Measurements from ENCODE around the gene NUP210L. TPM values are rescaled to one million over a fixed set of nuclear protein-coding genes. Genes with fewer than 3 reads are reported as not detected.
"Not testable (repeated sequence)": the region's sequence is repeated elsewhere in the genome, so short reads cannot be mapped to it uniquely, and the experiment has no call there.

NUP210L gene
- polyA plus RNA-seq, 3 donors, result 0.06 to 0.30 (median 0.16) TPM

DNA sequence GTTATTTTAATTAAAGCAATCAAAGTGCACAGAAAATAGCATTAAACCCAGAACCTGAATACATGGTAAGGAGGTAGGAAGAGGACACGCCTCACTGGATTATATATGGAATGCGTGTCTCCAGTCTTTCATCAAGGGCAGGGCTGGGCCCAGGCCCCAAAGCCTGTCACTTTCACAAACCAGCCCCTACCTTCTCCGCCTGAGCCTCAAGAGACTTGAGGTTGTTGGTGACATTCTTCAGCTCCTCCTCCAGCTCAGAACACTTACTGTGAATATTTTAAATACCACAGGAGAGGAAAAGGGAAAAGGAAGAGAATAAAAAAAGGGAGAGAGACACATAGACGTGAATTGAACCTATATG, 16.3 kb upstream of the NUP210L start:
- no peak for DNase-seq

DNA sequence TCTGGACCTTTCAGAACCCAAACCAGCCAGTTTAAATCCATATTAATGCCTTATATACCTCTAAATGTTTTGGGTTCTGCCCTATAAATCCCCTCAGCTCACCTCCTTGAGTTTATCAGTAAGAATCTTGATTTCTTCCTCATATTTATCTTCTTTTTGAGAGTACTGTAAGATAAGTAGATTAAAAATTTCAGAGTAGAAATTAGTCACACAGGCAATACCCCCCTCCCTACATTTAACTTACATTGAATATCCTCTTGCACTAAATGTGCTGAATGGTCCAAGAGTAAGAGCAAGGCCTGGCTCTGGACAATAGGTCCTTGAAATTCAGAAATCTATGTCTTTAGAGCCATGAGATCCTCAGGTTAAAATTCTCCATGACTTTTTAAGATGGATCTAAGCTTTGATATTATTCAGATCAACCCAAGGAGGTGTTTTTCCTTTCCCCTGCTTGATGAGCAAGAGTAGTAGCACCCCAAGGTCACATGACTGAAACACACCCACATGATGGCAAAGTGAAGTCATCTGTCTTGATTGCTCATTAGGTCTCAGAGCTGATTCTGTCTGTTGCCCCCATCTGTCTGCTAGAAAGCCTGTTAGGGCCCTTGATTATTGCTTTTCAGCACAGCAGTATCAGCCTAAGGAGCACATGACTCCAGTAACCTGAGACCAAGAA, 15.8 kb upstream of the NUP210L start:
- no peak for DNase-seq

DNA sequence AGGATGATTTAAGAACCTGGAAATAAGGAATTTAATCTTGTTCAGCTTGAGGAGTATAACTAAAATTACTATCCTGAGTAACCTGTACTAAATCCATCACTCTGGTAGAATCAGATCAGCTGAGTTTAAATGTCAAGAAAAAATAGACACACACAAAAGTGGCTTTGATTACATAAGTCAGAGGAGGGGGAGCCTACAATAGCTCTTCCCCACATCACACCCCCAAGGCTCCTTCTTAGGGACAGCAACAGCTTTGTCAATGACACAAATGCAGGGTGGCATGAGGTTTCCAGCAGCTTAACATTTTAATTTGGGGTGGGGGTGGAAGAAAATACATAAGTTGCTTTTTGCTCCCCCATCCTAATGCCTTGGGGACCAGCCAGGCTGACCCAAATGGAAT, 12.6 kb upstream of the NUP210L start:
- no peak for DNase-seq

DNA sequence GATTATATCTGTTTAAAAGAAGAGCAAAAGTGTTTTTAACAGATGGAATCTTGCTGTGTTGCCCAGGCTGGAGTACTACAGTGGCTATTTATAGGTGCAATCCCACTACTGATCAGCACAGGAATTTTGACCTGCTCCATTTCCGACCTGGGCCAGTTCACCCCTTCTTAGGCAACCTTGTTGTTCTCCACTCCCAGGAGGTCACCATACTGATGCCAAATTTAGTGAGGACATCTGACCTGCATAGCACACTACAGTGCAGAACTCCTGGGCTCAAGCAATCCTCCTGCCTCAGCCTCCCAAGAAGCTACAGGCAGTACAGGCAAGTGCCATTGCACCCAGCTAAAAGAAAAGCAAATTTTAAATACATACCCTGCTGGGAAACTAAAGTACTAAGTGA, 11.3 kb upstream of the NUP210L start:
- DNase-seq, result no peak

DNA sequence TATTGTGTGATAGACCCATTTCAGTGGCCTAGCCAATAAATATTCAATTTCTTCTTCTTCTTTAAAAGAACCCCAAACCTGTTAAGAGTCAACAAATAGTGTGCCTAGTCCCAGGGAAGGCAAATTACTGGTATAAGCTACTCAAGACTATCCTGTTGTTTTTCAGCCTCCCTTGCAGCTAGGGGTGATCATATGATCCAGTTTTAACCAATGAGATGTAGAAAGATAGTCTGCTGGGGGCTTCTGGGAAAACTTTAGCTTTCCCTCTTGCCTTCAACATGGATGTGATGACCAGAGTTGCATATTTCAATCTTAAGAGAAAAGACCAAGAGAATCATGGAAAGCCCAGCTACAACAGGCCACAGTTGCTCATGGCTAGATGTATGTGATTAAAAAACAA, 4.7 kb upstream of the NUP210L start:
- no peak for DNase-seq

DNA sequence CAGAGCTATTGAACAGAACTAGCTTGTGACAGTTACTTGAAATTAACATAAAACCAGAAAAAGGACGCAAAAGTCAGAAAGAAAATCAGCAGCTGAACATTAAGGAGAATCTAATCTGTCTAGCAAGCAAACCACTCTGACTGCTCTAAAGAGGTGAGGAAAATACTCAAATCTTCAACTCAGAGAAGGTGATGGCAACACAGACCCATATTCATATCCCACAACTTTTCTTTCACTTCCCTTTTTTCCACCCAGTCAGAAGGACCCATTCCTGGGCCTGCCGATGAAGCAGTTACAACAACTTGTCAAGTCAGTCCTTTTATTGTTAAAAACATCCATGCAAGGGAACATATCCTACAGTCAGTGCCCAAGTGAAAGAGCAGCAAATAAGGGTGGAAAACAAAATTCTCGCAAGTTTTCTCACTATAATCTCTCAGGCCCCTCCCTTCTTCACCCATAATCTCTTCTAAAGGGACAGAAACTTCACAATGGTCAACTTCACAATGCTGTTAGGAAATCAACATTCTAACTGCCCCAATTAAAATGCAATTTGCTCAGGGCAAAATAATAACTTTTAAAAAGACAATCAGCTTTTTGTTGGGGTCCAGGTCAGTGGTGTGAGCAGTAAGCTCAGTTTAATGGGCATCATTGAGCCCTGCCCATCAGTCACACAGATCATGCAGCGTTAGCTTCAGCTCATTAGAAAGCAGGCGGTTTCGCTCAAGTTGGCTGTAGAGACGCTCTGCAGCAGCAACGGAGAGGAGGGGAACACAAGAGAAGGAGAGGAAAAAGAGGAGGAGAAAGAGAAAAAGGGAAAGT, 3.6 kb upstream of the NUP210L start:
- DNase-seq, result no peak

DNA sequence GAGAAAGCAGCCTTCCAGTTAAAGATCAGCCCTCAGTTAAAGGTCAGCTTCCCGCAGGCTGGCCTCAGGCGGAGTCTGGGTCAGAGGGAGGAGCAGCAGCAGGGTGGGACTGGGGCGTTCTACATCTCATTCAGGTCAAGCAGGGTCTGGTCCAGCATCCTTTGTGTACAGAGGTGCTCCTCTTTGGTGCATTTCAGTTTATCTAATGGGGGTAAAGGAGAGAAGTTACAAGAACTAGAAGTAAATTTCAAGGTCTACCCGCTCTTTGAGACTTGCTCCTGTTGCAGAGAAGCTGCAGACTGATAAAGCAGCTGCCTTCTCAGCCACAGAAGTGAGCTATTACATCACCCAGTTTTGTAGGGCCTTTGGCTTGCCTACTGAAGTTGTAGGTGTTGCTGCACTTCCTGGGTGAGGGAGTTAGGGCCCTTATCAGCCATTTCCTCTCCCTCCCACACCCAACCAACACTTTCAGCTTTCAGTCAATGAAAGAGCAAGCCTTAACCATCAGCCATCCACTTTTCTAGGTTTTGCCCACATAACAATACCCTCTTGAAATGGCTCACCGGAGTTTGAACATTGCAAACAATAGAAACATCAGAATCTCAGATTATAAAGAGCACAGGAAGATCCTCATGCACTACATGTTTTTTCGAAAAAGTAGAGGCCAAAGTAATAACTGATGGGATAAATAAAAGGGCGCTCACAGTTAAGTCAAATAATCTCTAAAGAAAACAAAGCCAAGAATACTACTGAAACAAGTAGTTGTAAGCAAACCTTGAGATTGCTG, 2.8 kb upstream of the NUP210L start:
- DNase-seq, result no peak

DNA sequence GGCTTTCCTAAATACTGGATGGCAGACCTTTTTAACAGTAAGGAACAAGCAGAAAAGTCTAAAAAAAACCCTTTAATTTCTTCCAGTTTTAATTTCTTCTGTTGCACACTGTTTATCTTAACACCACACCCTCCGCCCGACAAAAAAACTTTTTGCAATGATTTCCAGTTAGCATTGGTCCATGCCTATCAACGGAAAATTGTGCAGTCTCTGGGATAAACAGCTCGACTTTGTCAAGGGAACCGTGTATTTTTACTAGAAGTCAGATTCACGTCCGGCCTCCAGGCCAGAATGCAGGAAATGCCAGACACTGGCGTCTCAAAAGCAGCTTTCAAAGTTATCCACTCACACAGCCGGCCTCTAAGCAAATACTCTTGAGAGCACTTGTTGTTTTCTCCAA, 378 bp upstream of the NUP210L start:
- peak; percentile 46 for DNase-seq

DNA sequence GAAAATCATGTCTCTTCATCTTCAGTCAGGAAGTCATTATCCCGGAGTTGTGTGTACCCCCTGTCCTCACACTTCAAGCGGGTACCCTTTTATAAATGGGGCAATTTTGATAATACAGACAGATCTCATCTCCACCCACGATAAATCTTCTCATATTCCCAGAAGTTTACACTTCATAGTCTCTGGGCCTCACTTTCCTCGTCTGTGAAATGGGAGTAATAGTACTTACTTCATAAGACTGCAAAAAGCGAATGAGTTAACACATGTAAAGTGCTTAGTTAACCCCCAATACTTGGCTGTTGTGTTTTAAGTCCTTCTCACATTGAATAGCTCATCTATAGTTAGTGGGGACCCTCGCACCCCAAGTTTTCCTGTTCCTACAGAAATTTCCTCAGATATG, 820 bp downstream of the NUP210L start:
- no peak for DNase-seq

DNA sequence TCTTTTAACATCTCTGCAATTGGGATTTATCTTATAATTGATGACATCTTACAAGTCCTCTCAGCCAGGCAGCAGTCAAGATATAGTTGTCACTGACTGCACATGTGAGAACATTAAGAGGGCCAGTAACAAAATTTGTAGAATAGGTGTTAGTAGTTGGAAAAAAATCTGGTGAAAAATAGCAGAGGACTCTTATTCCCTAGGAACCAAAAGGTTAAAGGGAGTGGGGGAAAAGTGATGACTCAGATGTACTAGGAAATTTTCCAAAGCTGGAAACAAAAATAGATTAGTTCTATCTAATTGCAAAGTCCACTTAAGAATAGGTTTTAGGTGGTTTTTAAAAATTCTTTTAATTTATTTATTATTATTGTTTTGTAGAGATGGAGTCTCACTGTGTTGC, 3.6 kb downstream of the NUP210L start:
- DNase-seq, result no peak

DNA sequence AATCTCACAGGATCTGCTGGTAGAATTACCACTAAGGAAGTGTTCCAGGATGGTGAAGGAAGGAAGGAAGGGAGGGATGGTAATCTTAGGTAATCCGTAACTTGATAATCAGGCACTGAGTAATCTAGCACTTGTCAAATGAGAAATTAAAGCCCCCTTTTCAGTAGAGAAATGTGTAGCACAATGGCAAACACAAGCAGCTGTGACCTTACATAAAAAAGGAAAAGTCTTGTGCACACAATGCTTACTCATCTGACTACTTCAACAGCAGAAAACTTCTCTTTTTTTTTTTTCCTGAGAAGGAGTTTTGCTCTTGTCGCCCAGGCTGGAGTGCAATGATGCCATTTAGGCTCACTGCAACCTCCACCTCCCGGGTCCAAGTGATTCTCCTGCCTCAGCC, 6.1 kb downstream of the NUP210L start:
- DNase-seq, result no peak

DNA sequence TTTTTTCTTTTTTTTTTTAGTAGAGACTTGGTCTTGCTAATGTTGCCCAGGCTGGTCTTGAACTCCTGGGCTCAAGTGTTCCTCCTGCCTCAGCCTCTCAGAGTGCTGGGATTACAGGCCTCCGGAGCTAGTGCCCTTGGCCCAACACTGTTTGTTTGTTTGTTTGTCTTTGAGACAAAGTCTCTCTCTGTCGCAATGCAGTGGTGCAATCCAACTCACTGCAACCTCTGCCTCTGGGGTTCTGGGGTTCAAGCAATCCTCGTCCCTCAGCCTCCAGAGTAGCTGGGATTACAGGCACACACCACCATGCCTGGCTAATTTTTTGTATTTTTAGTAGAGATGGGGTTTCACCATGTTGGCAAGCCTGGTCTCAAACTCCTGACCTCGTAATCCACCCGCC, 7.4 kb downstream of the NUP210L start:
- not testable (repeated sequence) for DNase-seq

DNA sequence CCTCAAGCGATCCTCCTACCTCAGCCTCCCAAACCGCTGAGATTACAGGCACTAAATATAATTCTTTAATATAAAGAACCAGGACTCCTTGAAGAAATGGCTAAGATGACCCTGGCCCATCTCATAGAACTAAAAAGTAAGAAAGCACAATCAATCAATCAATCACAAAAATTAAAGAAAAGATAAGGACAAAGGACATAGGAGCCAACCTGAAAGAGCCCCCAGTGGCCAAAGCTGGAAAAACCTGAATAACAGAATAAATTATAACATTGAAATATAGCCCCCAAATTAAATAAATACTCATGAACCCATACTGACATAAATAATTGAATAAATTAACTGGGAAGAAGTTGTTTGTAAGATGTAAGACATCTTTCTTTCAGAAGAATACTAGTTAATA, 8.9 kb downstream of the NUP210L start:
- no peak for DNase-seq

DNA sequence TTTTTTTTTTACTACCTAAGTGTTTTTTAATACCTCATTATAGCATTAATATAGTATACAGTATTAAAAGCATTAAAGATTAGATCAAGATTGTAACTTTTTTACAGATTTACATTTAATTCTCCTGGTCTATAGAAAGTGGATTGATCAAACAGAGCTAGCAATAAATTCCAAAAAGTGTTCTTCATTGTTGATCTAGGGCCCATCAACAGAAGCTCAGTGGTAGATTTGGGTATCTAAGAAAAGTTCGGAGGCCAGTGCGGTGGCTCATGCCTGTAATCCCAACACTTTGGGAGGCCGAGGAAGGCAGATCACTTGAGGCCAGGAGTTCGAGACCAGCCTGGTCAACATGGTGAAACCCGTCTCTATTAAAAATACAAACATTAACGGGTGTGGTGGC, 12.5 kb downstream of the NUP210L start:
- no peak for DNase-seq

DNA sequence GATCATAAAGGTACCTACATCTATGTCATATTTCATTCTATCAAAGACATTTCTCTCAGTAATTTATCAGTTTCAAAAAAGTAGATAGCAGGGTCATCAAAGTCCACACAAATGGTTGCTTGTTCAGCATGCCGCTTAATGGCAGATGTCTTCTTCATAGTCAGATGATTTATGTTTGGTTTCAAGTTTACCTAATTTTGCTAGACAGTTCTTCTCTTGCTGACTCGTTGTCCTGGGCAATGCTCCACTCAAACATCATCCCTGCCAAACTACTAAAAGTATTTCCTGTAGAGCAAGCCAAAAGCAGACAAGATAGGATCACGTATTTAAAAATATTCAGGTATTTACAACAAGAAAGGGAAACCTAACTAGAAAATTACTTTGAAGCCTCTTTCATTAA, 13.6 kb downstream of the NUP210L start:
- no peak for DNase-seq

DNA sequence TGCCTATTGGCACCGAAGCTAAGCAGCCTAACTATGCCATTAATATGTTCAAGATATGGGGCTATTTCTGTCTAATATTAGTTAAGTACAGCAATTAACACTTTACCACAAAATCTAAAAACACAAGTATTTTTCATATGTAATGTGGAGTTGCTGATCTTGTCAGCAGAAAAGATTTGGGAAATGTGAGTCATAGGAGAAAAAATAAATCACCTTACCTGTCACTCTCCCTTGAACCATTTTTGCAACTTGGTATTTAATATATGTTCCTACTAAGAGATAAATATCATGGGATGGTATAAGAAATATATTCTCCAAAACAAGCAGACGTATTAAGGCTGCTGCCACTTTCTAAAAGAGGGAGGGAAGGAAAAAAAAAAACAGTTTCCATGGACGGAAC, 17.0 kb downstream of the NUP210L start:
- no peak for DNase-seq

DNA sequence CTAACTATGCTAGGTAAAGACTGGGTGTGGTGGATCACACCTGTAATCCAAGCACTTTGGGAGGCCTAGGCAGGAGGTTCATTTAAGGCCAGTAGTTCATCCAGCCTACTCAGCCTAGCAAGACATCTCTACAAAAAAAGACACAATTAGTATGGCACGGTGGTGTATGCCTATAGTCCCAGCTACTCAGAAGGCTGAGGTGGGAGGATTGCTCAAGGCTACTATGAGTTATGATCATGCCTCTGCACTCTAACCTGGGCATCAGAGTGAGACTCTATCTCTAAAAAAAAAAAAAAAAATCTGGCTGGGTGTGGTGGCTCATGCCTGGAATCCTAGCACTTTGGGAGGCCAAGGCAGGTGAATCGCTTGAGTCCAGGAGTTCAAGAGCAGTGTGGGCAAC, 21.6 kb downstream of the NUP210L start:
- DNase-seq, result no peak

DNA sequence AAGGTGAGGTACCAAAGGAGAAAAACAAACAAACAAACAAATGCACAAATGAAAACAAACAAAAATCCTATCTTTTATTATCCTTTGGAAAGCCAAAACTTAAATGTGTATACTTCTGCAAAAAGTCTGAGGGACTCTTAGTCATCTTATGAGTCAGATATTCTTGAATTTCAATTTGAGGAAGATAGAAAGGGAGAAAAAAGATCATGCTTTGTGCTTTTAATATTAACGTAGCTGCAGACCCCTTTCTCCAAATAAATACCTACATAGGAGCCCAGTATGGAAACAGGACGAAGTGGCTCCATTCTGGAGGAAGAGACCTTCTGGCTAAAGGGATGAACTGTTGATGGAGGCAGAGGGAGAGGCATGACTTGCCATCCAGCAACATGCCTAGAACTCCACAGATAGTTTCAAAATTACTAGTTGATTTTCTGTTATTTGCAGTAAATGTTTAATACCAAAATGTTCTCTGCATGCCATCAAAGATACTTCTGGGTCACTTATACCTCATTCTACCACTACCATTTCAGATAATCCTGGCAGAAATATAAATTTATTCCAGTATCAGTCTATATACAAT, 25.4 kb downstream of the NUP210L start:
- no peak for DNase-seq

DNA sequence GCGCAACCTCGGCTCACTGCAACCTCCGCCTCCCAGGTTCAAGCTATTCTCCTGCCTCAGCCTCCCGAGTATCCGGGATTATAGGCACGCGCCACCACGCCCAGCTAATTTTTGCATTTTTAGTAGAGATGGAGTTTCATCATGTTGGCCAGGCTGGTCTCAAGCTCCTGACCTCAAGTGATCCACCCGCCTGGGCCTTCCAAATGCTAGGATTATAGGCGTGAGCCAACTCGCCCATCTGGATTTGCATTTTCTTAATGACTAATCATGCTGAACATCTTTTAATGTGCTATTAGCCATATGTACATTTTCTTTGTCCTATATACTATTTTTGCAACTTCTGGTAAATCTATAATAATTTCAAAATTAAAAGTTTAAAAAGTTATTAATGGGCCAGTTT, 31.7 kb downstream of the NUP210L start:
- not testable (repeated sequence) for DNase-seq

DNA sequence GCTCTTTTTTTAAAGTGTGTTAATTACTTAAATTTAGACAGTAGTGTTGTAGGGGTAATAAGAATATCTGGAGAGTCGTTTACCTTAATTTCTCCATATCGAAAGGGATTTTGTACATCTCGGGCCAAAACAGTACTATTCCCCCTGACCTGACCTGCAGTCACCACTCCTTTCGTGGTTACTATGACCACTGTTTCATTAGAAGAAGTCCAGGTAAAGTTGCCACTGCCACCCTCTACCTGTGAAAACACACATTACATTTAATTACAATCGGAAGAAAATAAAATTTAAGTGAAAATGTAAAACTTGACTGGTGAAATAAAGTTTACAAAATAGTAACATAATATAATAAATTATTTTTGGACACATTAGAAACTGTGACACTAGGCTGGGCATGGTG, 37.2 kb downstream of the NUP210L start:
- no peak for DNase-seq

DNA sequence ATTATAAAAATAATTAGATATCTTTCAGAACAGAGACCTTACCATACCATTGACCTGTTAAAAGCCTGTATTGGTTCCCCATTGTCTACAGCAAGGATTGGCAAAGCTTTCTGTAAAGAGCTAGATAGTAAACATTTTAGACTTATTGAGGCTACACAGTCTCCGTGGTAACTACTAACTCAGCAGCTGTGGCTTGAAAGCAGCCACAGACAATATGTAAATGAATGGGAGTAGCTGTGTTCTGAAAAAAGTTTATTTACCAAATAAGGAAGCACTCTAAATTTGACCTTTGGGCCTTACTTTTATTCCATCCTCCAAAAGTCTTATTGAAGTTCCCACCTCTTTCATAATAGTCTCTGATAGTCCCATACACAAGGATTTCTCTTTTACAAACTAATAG, 39.7 kb downstream of the NUP210L start:
- no peak for DNase-seq

DNA sequence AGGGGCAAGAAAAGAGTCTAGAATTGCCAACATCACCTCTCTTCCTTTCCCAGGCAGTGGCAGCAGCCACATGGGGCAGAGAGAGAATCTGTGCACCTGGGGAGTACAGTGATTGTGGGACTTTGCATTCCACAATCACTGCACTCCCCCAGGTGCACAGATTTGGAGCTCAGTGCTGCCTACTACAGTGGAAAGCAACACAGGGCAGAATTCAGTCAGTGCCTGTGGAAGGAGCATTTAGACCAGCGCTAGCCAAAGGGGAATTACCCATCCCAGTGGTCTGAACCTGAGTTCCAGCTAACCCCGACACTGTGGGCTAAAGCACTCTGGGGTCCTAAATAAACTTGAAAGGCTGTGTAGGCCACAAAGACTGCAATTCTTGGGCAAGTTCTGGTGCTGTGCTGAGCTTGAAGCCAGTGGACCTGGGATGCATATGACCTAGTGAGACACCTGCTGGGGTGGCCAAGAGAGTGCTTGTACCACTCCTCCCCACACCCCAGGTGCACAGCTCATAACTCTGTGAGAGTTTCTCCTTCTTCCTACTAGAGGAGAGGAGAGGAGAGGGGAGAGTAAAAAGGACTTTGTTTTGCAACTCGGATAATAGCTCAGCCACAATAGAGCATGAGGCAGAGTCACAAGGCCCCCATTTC, 50.3 kb downstream of the NUP210L start:
- no peak for DNase-seq
